K562 (cell line): ENCODE results near the gene PIK3C2G. TPM values are rescaled to one million over a fixed set of nuclear protein-coding genes. Genes with fewer than 3 reads are reported as not detected.

Experiments used
- ATAC-seq: fragments of 200-7000 bp; cut with Tn5 transposase; 3 replicates; pipeline ENCODE4 v1.9.1; 2020; ENCODE audit warnings: moderate library complexity
- BruUV-seq: library from RNA; stranded (reverse); fragments of 400-500 nt; replicated peaks from 2 replicates; lab custom pipeline; 2021; lab: Mats Ljungman, UMichigan
- CTCF ChIA-PET: fragments of 300-600 bp; formaldehyde crosslinking; extraction: SDS; loops from one replicate; lab custom pipeline; 2021; ENCODE audit warnings: low intra/inter-chr PET ratio; lab: Yijun Ruan, JAX
- POLR2A ChIA-PET: fragments of 300-600, 350-650 bp; sonication (Branson Sonifier 250); formaldehyde crosslinking; extraction: SDS; loops from one replicate; lab custom pipeline; 2021; ENCODE audit warnings: antibody characterized with exemption, inconsistent platforms; lab: Yijun Ruan, JAX
- DNase-seq, 4 experiments: peaks; one replicate each; pipeline versions ENCODE4 v3.0.0 to v3.0.0-alpha.2; 2011 to 2018; ENCODE audit warnings: low spot score in 3 of 4, mixed read lengths in 3 of 4; ENCODE audit errors: extremely low read depth in 1 of 4
- FAIRE-seq: peaks from 2 replicates; lab custom pipeline; 2011; peaks lifted over from hg19 to GRCh38; lab: Jason Lieb, UNC
- H2AFZ ChIP-seq: 2 replicates; pipeline ENCODE4 v1.6.0; 2011; ENCODE audit warnings: low read depth, low read length, control low read depth, inconsistent platforms
- H3K27ac ChIP-seq: fragments of 200-600 bp; 3 replicates; pipeline ENCODE4 v1.8.0; 2011; ENCODE audit warnings: low read depth, mild to moderate bottlenecking, control low read depth, inconsistent platforms, low read length, moderate library complexity, mixed read lengths; ENCODE audit errors: extremely low read depth
- H3K27me3 ChIP-seq, 2 experiments: fragments of 300-600 bp in 1 of 2; 2 replicates in 1 of 2; 3 replicates in 1 of 2; pipeline versions ENCODE4 v1.6.0 to v1.8.0; 2011; ENCODE audit warnings: inconsistent platforms in 2 of 2, low read length in 2 of 2, mild to moderate bottlenecking in 1 of 2, mixed read lengths in 1 of 2, moderate library complexity in 1 of 2; ENCODE audit not compliant: control insufficient read depth in 2 of 2, insufficient read depth in 2 of 2
- H3K36me3 ChIP-seq: fragments of 300-600 bp; 3 replicates; pipeline ENCODE4 v1.8.0; 2011; ENCODE audit warnings: mild to moderate bottlenecking, low read length, inconsistent platforms; ENCODE audit not compliant: control insufficient read depth, insufficient read depth
- H3K4me1 ChIP-seq, 2 experiments: fragments of 200-600 bp in 1 of 2; replicated peaks in 1 of 2; 2 replicates in 1 of 2; 3 replicates in 1 of 2; pipeline versions ENCODE4 v1.5.1 to v1.8.0; 2011; ENCODE audit warnings: inconsistent platforms in 2 of 2, low read length in 2 of 2, mild to moderate bottlenecking in 1 of 2, mixed read lengths in 1 of 2, moderate library complexity in 1 of 2; ENCODE audit not compliant: control insufficient read depth in 2 of 2, insufficient read depth in 2 of 2
- H3K4me2 ChIP-seq: 2 replicates; pipeline ENCODE4 v1.6.1; 2011; ENCODE audit warnings: low read length, control low read depth, inconsistent platforms, mixed read lengths; ENCODE audit not compliant: insufficient read depth
- H3K4me3 ChIP-seq: fragments of 200-600 bp; sonication (generic), shearing (Covaris generic); 2 replicates; pipeline ENCODE4 v1.5.1; 2016; ENCODE audit warnings: control low read depth, inconsistent platforms
- H3K79me2 ChIP-seq: fragments of 200-600 bp; 3 replicates; pipeline ENCODE4 v1.8.0; 2011; ENCODE audit warnings: low read length, inconsistent platforms; ENCODE audit not compliant: control insufficient read depth, insufficient read depth
- H3K9ac ChIP-seq, 2 experiments: 2 replicates each; pipeline versions ENCODE4 v1.6.0 to v1.6.1; 2011; ENCODE audit warnings: low read depth in 2 of 2, low read length in 2 of 2, control low read depth in 1 of 2, inconsistent platforms in 1 of 2, mild to moderate bottlenecking in 1 of 2, mixed read lengths in 1 of 2; ENCODE audit not compliant: insufficient read depth in 1 of 2
- H3K9me1 ChIP-seq: one replicate; pipeline ENCODE4 v1.6.0; 2011; ENCODE audit warnings: inconsistent platforms, mild to moderate bottlenecking, low read length, moderate library complexity; ENCODE audit not compliant: control insufficient read depth, insufficient read depth
- H3K9me3 ChIP-seq: replicated peaks from 2 replicates; pipeline ENCODE4 v1.5.1; 2011; ENCODE audit warnings: low read depth, low read length, inconsistent platforms; ENCODE audit not compliant: control insufficient read depth, insufficient read depth
- H4K20me1 ChIP-seq: replicated peaks from 2 replicates; pipeline ENCODE4 v1.6.1; 2011; ENCODE audit warnings: low read length, inconsistent platforms, mixed read lengths; ENCODE audit not compliant: control insufficient read depth, insufficient read depth
- ARHGAP35 ChIP-seq: fragments of 450-650 bp; IDR thresholded peaks from 2 replicates; pipeline ENCODE4 v1.6.1; 2018; ENCODE audit not compliant: partially characterized antibody
- CBFA2T3 ChIP-seq: fragments of 450-650 bp; IDR thresholded peaks from 2 replicates; pipeline ENCODE4 v1.6.1; 2017
- CTCF ChIP-seq, 3 experiments: IDR thresholded peaks in 2 of 3; conservative IDR thresholded peaks in 1 of 3; 2 replicates each; pipeline ENCODE4 v1.5.1; 2011 to 2012; ENCODE audit warnings: low read length in 3 of 3, mild to moderate bottlenecking in 3 of 3, control low read depth in 2 of 3, improper control_type of control experiment in 1 of 3, inconsistent platforms in 1 of 3, low read depth in 1 of 3, mixed read lengths in 1 of 3, moderate library complexity in 1 of 3; ENCODE audit not compliant: insufficient read depth in 2 of 3
- MEF2A ChIP-seq: IDR thresholded peaks from 2 replicates; pipeline ENCODE4 v1.6.1; 2011; ENCODE audit warnings: low read depth, mild to moderate bottlenecking, low read length, moderate library complexity; ENCODE audit not compliant: control insufficient read depth
- RNF2 ChIP-seq: sonication (generic); IDR thresholded peaks from 2 replicates; pipeline ENCODE4 v1.6.1; 2016
- TEAD1 ChIP-seq, 2 experiments: fragments of 450-650 bp in 1 of 2; sonication (generic) in 1 of 2; formaldehyde crosslinking; IDR thresholded peaks; 2 replicates each; pipeline versions ENCODE4 v1.4.0 to v1.8.0; 2020 to 2022; ENCODE audit warnings: mild to moderate bottlenecking in 2 of 2, missing genetic modification reagents in 1 of 2
- ZNF449 ChIP-seq: fragments of 250-450 bp; sonication (Bioruptor Pico); IDR thresholded peaks from 2 replicates; pipeline ENCODE4 v1.8.0; 2022; ENCODE audit warnings: moderate library complexity, mild to moderate bottlenecking, inconsistent platforms
- WGBS: fragments of 100-300 bp; shearing (Covaris generic); methylation state at CpG from one replicate; pipeline ENCODE4 v1.1.6; 2016; ENCODE audit warnings: low coverage, mixed read lengths; ENCODE audit not compliant: insufficient coverage; ENCODE audit errors: missing lambda C conversion rate; 5-methylcytosine and 5-hydroxymethylcytosine counted together
- in situ Hi-C: fragments of 300-500 bp; cut with MboI; formaldehyde crosslinking; loops from 4 replicates; pipeline ENCODE4 v1.15.0; 2018; ENCODE audit warnings: inconsistent platforms, mixed read lengths
- intact Hi-C: fragments of 100-400 bp; cut with micrococcal nuclease; formaldehyde crosslinking; loops from 2 replicates; pipeline ENCODE4 v1.14.2; 2022
- polyA plus RNA-seq, 8 experiments: library from polyadenylated mRNA; depleted of rRNA in 4 of 8; stranded (reverse) in 5 of 8; unstranded in 3 of 8; fragments of >200 nt; fragmentation: Nextera tagmentation in 2 of 8; fragmentation: Illumina TruSeq in 1 of 8; extraction: Ambion mirVana in 2 of 8; extraction: Trizol in 1 of 8; gene quantifications; 2 replicates each; pipeline versions ENCODE4 v1.2.1 to v1.2.3, GENCODE V29; 2011 to 2014; ENCODE audit warnings: inconsistent platforms in 1 of 8, missing spikeins in 1 of 8
- total RNA-seq, 7 experiments: library from RNA; depleted of rRNA in 6 of 7; stranded (reverse); fragments of >200 nt in 6 of 7; fragmentation: Illumina TruSeq in 2 of 7; extraction: Trizol in 2 of 7; gene quantifications; 2 replicates each; pipeline versions ENCODE4 v1.2.1 to v1.2.3, GENCODE V29; 2011 to 2021; ENCODE audit warnings: low replicate concordance in 1 of 7
- TF ChIP-seq, protein P1 (sequence below): fragments of 450-650 bp; formaldehyde crosslinking; IDR thresholded peaks from 2 replicates; pipeline ENCODE4 v1.4.0; 2022; ENCODE audit warnings: mild to moderate bottlenecking, moderate library complexity
- TF ChIP-seq, protein P2 (sequence below): fragments of 250-450 bp; sonication (Bioruptor Pico); IDR thresholded peaks from 2 replicates; pipeline ENCODE4 v1.6.1; 2021; ENCODE audit warnings: mild to moderate bottlenecking

PIK3C2G gene
- total and polyA plus RNA-seq, 9 of the 15 experiments (the other 6 are each of a cell fraction or from before 2014, with no cell fraction given) = not detected

- Histone ChIP-seq H3K27me3 (no peaks in the 10 kb centered on the region), H3K9me1 (no peaks in the 10 kb centered on the region), H3K9ac (no peak overlapping the region), H4K20me1 (no peaks in the 10 kb centered on the region), H3K4me2 (no peak overlapping the region), H3K27ac (no peak overlapping the region), H3K4me1 (no peaks in the 10 kb centered on the region), H3K36me3 (no peaks in the 10 kb centered on the region), H3K9me3 (no peaks in the 10 kb centered on the region; the same call in 1 of the 2 replicates), H3K79me2 (no peaks in the 10 kb centered on the region), H2AFZ (no peak overlapping the region), H3K4me3 (no peak overlapping the region)
- ChIA-PET CTCF (no interaction called here), POLR2A (no interaction called here)
- FAIRE-seq (no peak), ATAC-seq (no peak), DNase-seq (no peak)
- TF ChIP-seq CTCF (IDR thresholded peaks at IDR 0.05 in 2 of 3, conservative IDR thresholded peaks at IDR 0.05 in 1 of 3; ENCODE audit: insufficient read depth in 2 of 3, low read depth in 1 of 3, low read length in 3 of 3) (peak in 1 of 3 experiments; percentile 12; a peak in 1 of 6 replicates), CBFA2T3 (no peak), RNF2 (no peak), ZNF449 (CRISPR knock-in tag) (no peak), ARHGAP35 (no peak), TEAD1 (CRISPR knock-in tag; IDR thresholded peaks at IDR 0.05) (no peak), MEF2A (no peak)
- TF ChIP-seq, protein P1, sequence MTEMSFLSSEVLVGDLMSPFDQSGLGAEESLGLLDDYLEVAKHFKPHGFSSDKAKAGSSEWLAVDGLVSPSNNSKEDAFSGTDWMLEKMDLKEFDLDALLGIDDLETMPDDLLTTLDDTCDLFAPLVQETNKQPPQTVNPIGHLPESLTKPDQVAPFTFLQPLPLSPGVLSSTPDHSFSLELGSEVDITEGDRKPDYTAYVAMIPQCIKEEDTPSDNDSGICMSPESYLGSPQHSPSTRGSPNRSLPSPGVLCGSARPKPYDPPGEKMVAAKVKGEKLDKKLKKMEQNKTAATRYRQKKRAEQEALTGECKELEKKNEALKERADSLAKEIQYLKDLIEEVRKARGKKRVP (CRISPR knock-in tag) = no peak
- TF ChIP-seq, protein P2, sequence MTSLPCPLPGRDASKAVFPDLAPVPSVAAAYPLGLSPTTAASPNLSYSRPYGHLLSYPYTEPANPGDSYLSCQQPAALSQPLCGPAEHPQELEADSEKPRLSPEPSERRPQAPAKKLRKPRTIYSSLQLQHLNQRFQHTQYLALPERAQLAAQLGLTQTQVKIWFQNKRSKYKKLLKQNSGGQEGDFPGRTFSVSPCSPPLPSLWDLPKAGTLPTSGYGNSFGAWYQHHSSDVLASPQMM = no peak
- no TSS peak for BruUV-seq
- in situ Hi-C loops = no loop called here
- WGBS = 2% methylated on average over 4 of the region's 4 CpGs
- intact Hi-C loops = no loop called here
These were observed 153.9 kb downstream of the PIK3C2G start for GRCh38 chr12:18415227-18415626.
